Measurements from ENCODE around the gene SERTAD1.
"Not testable (repeated sequence)": the region's sequence is repeated elsewhere in the genome, so short reads cannot be mapped to it uniquely, and the experiment has no call there.

Gene SERTAD1

DNA sequence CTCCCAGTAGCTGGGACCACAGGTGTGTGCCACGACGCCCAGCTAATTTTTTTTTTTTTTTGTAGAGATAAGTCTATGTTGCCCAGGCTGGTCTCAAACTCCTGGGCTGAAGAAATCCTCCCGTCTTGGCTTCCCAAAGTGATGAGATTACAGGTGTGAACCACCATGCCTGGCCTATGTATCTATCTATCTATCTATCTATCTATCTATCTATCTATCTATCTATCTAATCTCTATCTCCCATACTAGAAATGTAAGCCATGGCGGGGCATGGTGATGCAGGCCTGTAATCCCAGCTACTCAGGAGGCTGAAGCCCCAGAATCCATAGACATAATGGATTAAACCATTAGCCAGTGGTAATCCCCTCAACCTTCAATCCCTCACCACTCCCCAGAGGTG lies 24.9 kb upstream of the SERTAD1 start:
- DNase-seq = no peak

GRCh38 chr19:40449506-40449905 lies 23.7 kb upstream of the SERTAD1 start:
- no peak for DNase-seq

DNA sequence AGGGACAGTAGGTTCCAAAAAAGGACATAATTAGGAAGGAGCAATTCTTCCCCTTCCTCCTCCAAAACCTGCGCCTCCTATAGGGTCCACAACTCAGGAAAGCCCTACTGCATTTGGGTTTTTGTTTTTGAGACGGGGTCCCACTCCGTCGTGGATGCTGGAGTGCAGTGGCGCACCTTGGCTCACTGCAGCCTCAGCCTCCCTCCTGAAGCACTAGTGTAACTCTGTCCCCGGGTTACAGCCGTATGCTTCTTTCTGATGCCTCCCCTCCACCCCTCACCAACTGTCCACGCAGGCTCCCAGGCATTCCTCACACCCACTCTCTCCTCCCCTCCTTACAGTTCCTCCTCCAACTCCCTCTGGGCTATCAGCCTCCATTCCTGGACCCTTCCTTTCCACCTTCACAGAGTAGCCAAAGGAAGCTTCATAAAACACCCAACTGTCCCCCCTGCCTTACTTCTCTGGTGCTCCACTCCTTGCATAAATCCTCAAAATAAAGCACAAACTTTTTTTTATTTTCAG lies 20.5 kb upstream of the SERTAD1 start:
- no peak for DNase-seq

GRCh38 chr19:40445780-40446262 lies 20.0 kb upstream of the SERTAD1 start:
- DNase-seq = no peak

GRCh38 chr19:40444825-40445312 lies 19.1 kb upstream of the SERTAD1 start:
- DNase-seq = no peak

GRCh38 chr19:40444000-40444824 lies 18.4 kb upstream of the SERTAD1 start, which contains the start of gene SERTAD3:
Gene SERTAD3, minus strand, starts transcription at chr19:40444335. Its CDS starts 2,255 bp downstream, at chr19:40442080.
- DNase-seq = peak; percentile 96

DNA sequence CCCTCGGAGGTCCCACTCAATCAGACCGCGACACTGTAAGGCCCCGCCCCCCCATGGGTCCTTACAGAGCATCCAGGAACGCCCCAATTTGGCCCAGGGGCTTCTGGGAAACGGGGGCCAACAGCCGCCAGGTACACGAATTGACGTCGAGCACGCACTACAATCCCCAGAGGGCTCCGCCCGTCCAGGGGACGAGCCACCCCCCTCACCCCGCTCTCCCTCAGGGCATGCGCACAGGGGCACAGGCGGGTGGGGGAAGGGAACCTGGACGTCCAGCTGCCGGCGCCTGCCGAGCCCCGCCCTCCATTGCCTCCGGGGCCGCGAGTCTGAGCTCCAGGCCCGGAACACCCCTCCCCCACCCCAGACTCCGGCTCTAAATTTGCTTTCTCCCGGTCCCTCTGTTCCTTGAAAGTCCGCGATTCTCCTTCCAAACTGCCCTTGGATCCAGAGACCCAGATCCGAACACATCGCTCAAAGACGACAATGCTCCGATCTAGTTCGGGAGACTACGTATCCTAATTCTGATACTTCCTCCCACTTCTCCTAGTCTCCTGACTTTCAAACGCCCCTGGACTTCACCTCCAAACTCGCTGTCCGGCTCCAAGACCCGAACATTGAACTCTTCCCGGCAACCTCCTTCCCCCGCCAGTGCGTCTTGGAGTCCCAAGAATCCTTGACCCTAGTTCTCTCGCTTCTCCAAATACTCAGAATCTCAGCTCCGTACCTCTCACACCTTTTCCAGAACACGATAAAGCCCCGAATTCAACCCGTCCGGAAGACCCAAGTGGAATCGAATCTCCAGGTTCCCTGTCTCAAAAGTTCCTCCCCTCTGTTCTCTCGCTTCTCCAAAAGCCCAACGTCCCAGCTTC lies 17.6 kb upstream of the SERTAD1 start:
- DNase-seq = peak; percentile 87

DNA sequence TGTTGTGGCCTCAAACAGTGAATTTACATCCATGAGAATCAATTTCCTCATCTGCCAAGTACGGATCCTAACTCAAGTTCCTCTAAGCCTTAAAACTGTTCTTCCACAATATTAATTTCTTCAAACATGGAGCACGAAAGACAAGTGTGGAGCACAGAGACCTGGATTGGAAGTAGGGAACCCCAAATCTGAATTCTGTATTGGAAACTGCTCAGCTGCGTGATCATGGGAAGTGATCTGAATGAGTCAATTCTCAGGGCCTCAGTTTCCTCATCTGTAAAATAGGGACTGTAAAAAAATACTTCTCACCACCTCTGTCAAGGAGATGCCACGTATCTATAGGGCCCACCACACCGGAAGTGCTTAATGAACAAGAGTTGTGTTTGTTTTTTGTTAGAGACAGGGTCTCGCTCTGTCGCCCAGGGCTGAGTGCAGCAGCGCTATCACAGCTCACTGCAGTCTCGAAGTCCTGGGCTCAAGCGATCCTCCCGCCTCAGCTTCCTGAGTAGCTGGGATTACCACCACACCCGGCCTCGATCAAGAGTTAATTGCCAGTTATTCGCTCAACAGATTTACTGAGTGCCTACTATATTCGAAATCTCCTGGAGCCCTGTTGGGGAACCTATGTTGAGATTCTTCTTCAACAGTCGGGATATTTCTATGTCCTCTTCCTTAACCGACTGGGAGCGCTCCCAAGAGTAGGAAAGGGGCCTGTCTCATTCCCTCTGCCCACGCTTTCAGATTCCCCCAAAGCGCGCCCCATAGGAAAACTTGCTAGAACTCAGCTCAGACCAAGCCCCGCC lies 16.7 kb upstream of the SERTAD1 start:
- DNase-seq = no peak

DNA sequence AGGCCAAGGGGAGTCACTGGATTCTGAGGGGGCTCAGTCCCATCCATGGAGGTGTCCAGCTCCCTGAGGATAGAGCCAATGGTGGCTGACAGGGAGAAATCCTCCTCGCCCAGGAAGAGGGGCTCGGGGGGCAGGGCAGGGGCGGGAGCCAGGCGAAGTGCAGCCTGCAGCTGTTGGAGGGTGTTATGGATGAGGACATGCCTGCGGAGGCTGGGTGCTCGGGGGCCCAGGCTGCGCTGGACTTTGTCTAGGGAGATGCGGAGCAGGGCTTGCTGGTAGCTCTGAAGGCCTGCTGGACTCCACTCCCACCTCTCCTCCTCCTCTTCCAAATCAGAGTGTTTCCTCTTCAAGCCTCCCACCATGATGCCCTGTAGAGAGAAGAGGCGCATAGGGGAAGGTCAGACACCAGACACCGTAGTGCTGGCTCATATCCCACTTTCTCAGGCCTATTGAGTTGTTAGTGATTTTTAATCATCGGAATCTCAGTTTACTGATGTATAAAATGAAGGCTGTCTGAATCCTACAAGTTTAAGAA lies 16.0 kb upstream of the SERTAD1 start:
- DNase-seq = no peak

DNA sequence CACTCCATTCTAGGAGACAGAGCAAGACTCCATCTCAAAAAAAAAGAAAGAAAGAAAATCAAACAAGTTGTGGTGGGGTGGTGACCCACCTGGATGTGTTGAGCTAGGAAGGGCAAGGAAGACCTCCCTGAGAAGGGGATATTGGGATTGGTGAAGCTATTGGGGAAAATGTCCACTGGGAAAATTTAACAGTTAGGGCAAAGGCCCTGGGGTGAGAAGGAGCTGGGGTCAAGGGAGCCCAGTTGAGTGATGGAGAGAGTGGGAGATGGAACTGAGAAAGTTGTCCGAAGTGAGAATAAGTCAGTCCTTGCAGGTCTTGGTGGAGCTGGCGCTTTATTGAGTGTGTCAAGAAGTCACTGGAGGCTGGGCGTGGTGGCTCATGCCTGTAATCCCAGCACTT lies 12.5 kb upstream of the SERTAD1 start:
- no peak for DNase-seq

DNA sequence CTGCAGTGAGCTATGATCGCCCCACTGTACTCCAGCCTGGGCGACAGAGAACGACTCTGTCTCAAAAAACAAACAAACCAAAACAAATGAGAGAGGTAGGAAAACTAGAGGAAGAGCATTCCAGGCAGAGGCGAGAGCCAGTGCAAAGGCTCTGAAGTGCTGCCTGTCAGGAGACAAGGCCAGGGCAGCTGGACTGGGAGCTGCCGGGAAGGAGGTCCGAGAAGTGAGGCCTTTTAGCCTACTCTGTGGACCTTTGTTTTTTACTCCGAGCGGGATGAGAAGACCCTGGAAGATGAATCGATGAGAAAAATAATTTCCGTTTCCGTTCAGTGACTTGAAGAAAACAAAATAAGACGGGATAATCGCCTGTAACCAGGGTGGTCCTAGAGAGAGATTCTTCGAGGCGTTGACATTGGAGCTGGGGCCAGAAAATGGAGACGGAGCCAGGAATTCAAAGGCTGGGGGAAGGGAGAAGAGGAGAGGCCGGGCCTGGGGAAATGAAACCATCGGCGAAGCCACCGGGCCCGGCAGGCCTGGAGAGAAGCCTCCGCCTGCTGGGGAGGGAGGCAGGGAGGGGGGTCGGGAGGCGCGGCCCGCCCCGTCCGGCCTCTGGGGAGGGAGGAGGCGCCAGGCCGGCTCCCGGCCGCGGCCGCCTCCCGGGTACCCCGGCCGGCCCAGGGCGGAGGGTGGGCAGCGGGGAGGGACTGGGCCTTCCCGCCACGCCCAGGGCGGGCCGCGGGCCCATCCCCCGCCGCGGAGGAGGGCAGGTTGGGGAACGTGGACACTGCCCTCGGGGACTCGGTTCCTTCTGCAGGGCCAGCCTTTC lies 7.8 kb upstream of the SERTAD1 start:
- peak; percentile 41 for DNase-seq

- DNase-seq = not testable (repeated sequence)
Measured at GRCh38 chr19:40432760-40433159, 7.0 kb upstream of the SERTAD1 start.

DNA sequence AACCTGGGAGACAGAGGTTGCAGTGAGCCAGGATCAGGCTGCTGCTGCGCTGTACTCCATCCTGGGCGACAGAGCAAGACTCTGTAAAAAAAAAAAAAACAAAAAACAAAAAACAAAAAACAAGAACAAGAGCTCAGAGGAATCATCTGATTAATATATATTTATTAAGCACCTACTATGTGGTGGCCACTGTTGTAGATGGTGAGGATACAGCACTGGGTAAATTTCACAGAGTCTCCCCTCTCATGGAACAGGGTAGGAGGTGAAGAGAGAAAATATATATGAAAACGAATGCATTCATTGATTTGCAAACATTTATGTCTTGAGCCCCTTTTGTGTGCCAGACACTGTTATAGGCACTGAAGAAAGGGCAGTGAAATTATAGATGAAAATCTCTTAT lies 5.9 kb upstream of the SERTAD1 start:
- no peak for DNase-seq

DNA sequence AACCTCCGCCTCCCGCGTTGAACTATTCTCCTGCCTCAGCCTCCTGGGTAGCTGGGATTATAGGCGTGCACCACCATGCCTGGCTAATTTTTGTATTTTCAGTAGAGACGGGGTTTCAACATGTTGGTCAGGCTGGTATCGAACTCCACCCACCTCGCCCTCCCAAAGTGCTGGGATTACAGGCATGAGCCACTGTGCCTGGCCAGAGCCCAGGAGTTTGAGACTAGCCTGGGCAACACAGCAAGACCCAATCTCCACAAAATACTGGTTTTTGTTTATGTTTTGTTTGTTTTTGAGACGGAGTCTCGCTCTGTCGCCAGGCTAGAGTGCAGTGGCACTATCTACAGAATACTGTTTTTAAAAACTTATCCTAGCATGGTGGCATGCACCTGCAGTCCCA lies 4.5 kb upstream of the SERTAD1 start:
- not testable (repeated sequence) for DNase-seq

GRCh38 chr19:40428197-40428596 lies 2.4 kb upstream of the SERTAD1 start:
- DNase-seq = not testable (repeated sequence)

- DNase-seq = no peak
Measured at GRCh38 chr19:40424637-40425449, 949 bp downstream of the SERTAD1 start.

GRCh38 chr19:40423938-40424337 lies 1.9 kb downstream of the SERTAD1 start:
- no peak for DNase-seq

DNA sequence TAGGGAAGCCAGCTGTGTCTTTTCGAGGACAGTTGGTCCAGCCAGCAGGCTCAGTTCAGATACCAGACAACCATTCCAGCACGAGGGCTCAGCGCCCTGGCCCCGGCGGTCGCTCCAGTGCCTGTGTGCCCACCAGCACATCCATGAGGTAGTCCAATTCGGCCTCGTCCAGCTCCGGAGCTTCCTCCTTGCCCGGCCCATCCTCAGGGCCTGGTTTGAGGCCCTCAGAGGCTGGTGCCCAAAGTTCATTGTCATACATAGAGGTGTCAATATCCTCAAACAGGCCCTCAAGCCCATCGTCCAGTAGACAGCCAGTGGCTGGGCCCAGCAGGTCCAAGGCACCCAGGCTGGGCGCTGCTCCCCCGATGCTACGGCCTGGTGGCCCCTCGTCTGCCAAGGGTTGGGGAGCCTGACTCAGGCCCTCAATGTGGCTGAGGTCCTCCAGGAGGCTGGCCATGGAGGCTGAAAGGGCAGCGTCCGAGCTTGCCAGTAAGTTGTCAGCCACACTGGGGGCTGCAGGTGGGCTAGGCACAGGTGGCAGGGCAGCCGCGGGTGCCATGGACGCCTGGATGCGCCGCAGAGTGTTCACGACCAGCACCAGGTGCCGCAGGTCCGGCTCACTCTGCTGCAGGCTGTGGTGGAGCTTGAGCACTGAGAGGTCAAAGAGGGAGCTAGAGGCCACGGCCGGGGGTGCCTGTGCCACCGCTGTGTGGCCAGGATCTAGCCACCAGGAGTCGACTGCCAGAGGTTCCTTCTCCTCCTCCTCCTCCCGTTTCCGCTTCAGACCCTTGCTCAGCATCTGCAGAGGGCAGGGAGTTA lies 2.8 kb downstream of the SERTAD1 start:
- DNase-seq = no peak

Measured in activated gamma-delta T cell (primary cell).